ENCODE results near the gene FAF1.

- TF ChIP-seq, protein P1, sequence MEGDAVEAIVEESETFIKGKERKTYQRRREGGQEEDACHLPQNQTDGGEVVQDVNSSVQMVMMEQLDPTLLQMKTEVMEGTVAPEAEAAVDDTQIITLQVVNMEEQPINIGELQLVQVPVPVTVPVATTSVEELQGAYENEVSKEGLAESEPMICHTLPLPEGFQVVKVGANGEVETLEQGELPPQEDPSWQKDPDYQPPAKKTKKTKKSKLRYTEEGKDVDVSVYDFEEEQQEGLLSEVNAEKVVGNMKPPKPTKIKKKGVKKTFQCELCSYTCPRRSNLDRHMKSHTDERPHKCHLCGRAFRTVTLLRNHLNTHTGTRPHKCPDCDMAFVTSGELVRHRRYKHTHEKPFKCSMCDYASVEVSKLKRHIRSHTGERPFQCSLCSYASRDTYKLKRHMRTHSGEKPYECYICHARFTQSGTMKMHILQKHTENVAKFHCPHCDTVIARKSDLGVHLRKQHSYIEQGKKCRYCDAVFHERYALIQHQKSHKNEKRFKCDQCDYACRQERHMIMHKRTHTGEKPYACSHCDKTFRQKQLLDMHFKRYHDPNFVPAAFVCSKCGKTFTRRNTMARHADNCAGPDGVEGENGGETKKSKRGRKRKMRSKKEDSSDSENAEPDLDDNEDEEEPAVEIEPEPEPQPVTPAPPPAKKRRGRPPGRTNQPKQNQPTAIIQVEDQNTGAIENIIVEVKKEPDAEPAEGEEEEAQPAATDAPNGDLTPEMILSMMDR (IDR thresholded peaks at IDR 0.05; ENCODE audit: extremely low read depth in 1 of 2, insufficient read depth in 1 of 2, low read depth in 1 of 2, low read length in 2 of 2): no peak
- no peak for TF ChIP-seq POLR2AphosphoS5 (IDR thresholded peaks at IDR 0.05; ENCODE audit: insufficient read depth, low read depth, low read length)
Measured at GRCh38 chr1:50414853-50415234, 545.2 kb downstream of the FAF1 start.
